ENCODE measurements around the gene TMEM132C.
"Not testable (repeated sequence)": the region's sequence is repeated elsewhere in the genome, so short reads cannot be mapped to it uniquely, and the experiment has no call there.

TMEM132C gene

GRCh38 chr12:128463881-128464280, 196.9 kb downstream of the TMEM132C start:
- in situ Hi-C loops (cut with MboI; ENCODE audit: low sequenced_read_pairs) = no loop called here

- in situ Hi-C loops (cut with MboI; ENCODE audit: low sequenced_read_pairs) = no loop called here
These were observed 200.9 kb downstream of the TMEM132C start for GRCh38 chr12:128467882-128468281.

GRCh38 chr12:128468926-128469325, 202.0 kb downstream of the TMEM132C start:
- in situ Hi-C loops (cut with MboI; ENCODE audit: low sequenced_read_pairs) = no loop called here

GRCh38 chr12:128471491-128471890, 204.5 kb downstream of the TMEM132C start:
- in situ Hi-C loops (cut with MboI; ENCODE audit: low sequenced_read_pairs) = no loop called here

- in situ Hi-C loops (cut with MboI; ENCODE audit: low sequenced_read_pairs) = no loop called here
These were observed 207.9 kb downstream of the TMEM132C start for GRCh38 chr12:128474916-128475315.

GRCh38 chr12:128476266-128476665, 209.3 kb downstream of the TMEM132C start:
- in situ Hi-C loops (cut with MboI; ENCODE audit: low sequenced_read_pairs) = no loop called here

- in situ Hi-C loops (cut with MboI; ENCODE audit: low sequenced_read_pairs) = no loop called here
These were observed 216.7 kb downstream of the TMEM132C start for GRCh38 chr12:128483526-128484255.

GRCh38 chr12:128497376-128497775, 230.4 kb downstream of the TMEM132C start:
- in situ Hi-C loops (cut with MboI; ENCODE audit: low sequenced_read_pairs) = not testable (repeated sequence)

- in situ Hi-C loops (cut with MboI; ENCODE audit: low sequenced_read_pairs) = no loop called here
These were observed 240.5 kb downstream of the TMEM132C start for GRCh38 chr12:128507470-128507869.

- in situ Hi-C loops (cut with MboI; ENCODE audit: low sequenced_read_pairs) = no loop called here
These were observed 242.2 kb downstream of the TMEM132C start for GRCh38 chr12:128509170-128509569.

GRCh38 chr12:128510511-128510910, 243.5 kb downstream of the TMEM132C start:
- in situ Hi-C loops (cut with MboI; ENCODE audit: low sequenced_read_pairs) = no loop called here

- in situ Hi-C loops (cut with MboI; ENCODE audit: low sequenced_read_pairs) = no loop called here
These were observed 246.4 kb downstream of the TMEM132C start for GRCh38 chr12:128513331-128513730.

- in situ Hi-C loops (cut with MboI; ENCODE audit: low sequenced_read_pairs) = no loop called here
These were observed 246.9 kb downstream of the TMEM132C start for GRCh38 chr12:128513831-128514230.

GRCh38 chr12:128518644-128519043, 251.7 kb downstream of the TMEM132C start:
- in situ Hi-C loops (cut with MboI; ENCODE audit: low sequenced_read_pairs) = no loop called here

- in situ Hi-C loops (cut with MboI; ENCODE audit: low sequenced_read_pairs) = no loop called here
These were observed 252.5 kb downstream of the TMEM132C start for GRCh38 chr12:128519426-128519825.

GRCh38 chr12:128521981-128522380, 255.0 kb downstream of the TMEM132C start:
- in situ Hi-C loops (cut with MboI; ENCODE audit: low sequenced_read_pairs) = no loop called here

GRCh38 chr12:128524439-128524838, 257.5 kb downstream of the TMEM132C start:
- in situ Hi-C loops (cut with MboI; ENCODE audit: low sequenced_read_pairs) = no loop called here

- in situ Hi-C loops (cut with MboI; ENCODE audit: low sequenced_read_pairs) = no loop called here
These were observed 264.2 kb downstream of the TMEM132C start for GRCh38 chr12:128531170-128531569.

- in situ Hi-C loops (cut with MboI; ENCODE audit: low sequenced_read_pairs) = no loop called here
These were observed 267.9 kb downstream of the TMEM132C start for GRCh38 chr12:128534906-128535305.

GRCh38 chr12:128536810-128537209, 269.8 kb downstream of the TMEM132C start:
- in situ Hi-C loops (cut with MboI; ENCODE audit: low sequenced_read_pairs) = no loop called here

GRCh38 chr12:128537668-128538067, 270.7 kb downstream of the TMEM132C start:
- in situ Hi-C loops (cut with MboI; ENCODE audit: low sequenced_read_pairs) = no loop called here

- in situ Hi-C loops (cut with MboI; ENCODE audit: low sequenced_read_pairs) = no loop called here
These were observed 275.9 kb downstream of the TMEM132C start for GRCh38 chr12:128542844-128543243.

- in situ Hi-C loops (cut with MboI; ENCODE audit: low sequenced_read_pairs) = no loop called here
These were observed 276.5 kb downstream of the TMEM132C start for GRCh38 chr12:128543460-128543859.
